Body of pancreas (tissue), 4 donors: Measurements from ENCODE around the gene PCDHB4. TPM values are rescaled to one million over a fixed set of nuclear protein-coding genes. Genes with fewer than 3 reads are reported as not detected.
"Not testable (repeated sequence)": the region's sequence is repeated elsewhere in the genome, so short reads cannot be mapped to it uniquely, and the experiment has no call there.

Experiments used
- ATAC-seq: fragments of 150-250 bp; one replicate; pipeline ENCODE4 v1.9.1; 2016
- DNase-seq, 4 donors: peaks; one replicate each; pipeline ENCODE4 v3.0.0-alpha.2; 2019
- H3K27ac ChIP-seq, 4 donors: fragments of 200-600 bp; sonication (generic); 1 replicate in 3 of 4; 2 replicates in 1 of 4; pipeline versions ENCODE4 v1.5.1 to v1.6.1; 2016 to 2019; ENCODE audit warnings: mild to moderate bottlenecking in 1 of 4, mixed read lengths in 1 of 4, moderate library complexity in 1 of 4
- H3K27me3 ChIP-seq, 2 donors: fragments of 200-600 bp; sonication (generic); one replicate each; pipeline ENCODE4 v1.6.0; 2016; ENCODE audit warnings: mild to moderate bottlenecking in 1 of 2
- H3K36me3 ChIP-seq, 2 donors: fragments of 200-600 bp; sonication (generic); replicated peaks in 1 of 2; 2 replicates each; pipeline ENCODE4 v1.5.1; 2016; ENCODE audit warnings: low read depth in 2 of 2; ENCODE audit not compliant: insufficient read depth in 1 of 2
- H3K4me1 ChIP-seq: fragments of 200-600 bp; sonication (generic); one replicate; pipeline ENCODE4 v1.6.0; 2016
- H3K4me3 ChIP-seq, 2 donors: fragments of 200-600 bp; sonication (generic); 1 replicate in 1 of 2; 2 replicates in 1 of 2; pipeline ENCODE4 v1.5.1; 2016 to 2019
- H3K9me3 ChIP-seq, 3 donors: fragments of 200-600 bp; sonication (generic); 1 replicate in 2 of 3; 2 replicates in 1 of 3; pipeline ENCODE4 v1.5.1; 2016
- CTCF ChIP-seq, 7 experiments: fragments of 450-650 bp in 4 of 7; fragments of 200-600 bp in 3 of 7; sonication (generic) in 3 of 7; IDR thresholded peaks; one replicate each; pipeline ENCODE4 v1.5.1; 2016 to 2019; ENCODE audit warnings: antibody characterized with exemption in 7 of 7
- POLR2A ChIP-seq, 3 donors: fragments of 450-650 bp; IDR thresholded peaks; one replicate each; pipeline ENCODE4 v1.6.1; 2016; ENCODE audit warnings: antibody characterized with exemption in 3 of 3, mild to moderate bottlenecking in 2 of 3
- WGBS, 2 donors: methylation state at CpG; one replicate each; pipeline ENCODE4 v1.1.5; 2017; 5-methylcytosine and 5-hydroxymethylcytosine counted together
- intact Hi-C: fragments of 100-400 bp; cut with DNase I; formaldehyde crosslinking; loops from one replicate; pipeline ENCODE4 v1.15.1; 2023
- total RNA-seq, 2 donors: library from RNA; depleted of rRNA; stranded (reverse); fragments of >200 nt; gene quantifications; one replicate each; pipeline ENCODE4 v1.1.0, GENCODE V29; 2016

Gene PCDHB4
- total RNA-seq, 2 donors from 2014 or later, result 1.6 to 3.3 TPM

- peak in 3 of 4 donors; percentile 13 to 28 (median 23) for DNase-seq
- H3K9me3 ChIP-seq, result peaks cover 0 to 50% (median 0%) of the 10 kb centered on the region in 3 donors
- TF ChIP-seq CTCF (IDR thresholded peaks at IDR 0.05) (peak in 1 of 7 experiments; percentile 19), POLR2A (IDR thresholded peaks at IDR 0.05) (peak in 1 of 3 donors; percentile 14)
- no peaks in the 10 kb centered on the region for H3K4me1 ChIP-seq
- no peaks in the 10 kb centered on the region for H3K27me3 ChIP-seq
- H3K4me3 ChIP-seq, result no peak within 1 kb of the TSS
- H3K27ac ChIP-seq, result no peak within 1 kb of the TSS
- no peaks in the 10 kb centered on the region for H3K36me3 ChIP-seq
- peak; percentile 38 for ATAC-seq
- intact Hi-C loops, result no loop called here
- 9 to 11% methylated on average over 29 of the region's 29 CpGs for WGBS, 2 donors
Observed at GRCh38 chr5:141094481-141095262, 26.9 kb upstream of the PCDHB4 start, which contains the start of gene PCDHB2. TSS of gene PCDHB2 (plus strand) at chr5:141094615. CDS start at chr5:141094791, 176 bp downstream.

GRCh38 chr5:141095263-141095641 is 26.4 kb upstream of the PCDHB4 start:
- H3K4me3 ChIP-seq, result no peak overlapping the region
- WGBS, 2 donors, result 30 to 58% methylated on average over 7 to 12 of the region's 12 CpGs
- DNase-seq (no peak), ATAC-seq (no peak)
- TF ChIP-seq POLR2A (IDR thresholded peaks at IDR 0.05), result no peak
- no peak for TF ChIP-seq CTCF (IDR thresholded peaks at IDR 0.05)
- peaks cover 0 to 50% (median 0%) of the 10 kb centered on the region in 3 donors for H3K9me3 ChIP-seq
- no peaks in the 10 kb centered on the region for H3K36me3 ChIP-seq
- intact Hi-C loops, result no loop called here
- H3K27me3 ChIP-seq, result no peaks in the 10 kb centered on the region
- no peaks in the 10 kb centered on the region for H3K4me1 ChIP-seq
- H3K27ac ChIP-seq, result no peak overlapping the region

GRCh38 chr5:141096181-141096580 is 25.4 kb upstream of the PCDHB4 start:
- H3K27ac ChIP-seq, H3K27me3 ChIP-seq, DNase-seq, ATAC-seq, intact Hi-C loops, H3K36me3 ChIP-seq, H3K4me1 ChIP-seq, H3K4me3 ChIP-seq: not testable (repeated sequence)
- peaks cover 0 to 53% (median 0%) of the 10 kb centered on the region in 3 donors for H3K9me3 ChIP-seq
- WGBS, 2 donors, result 28% methylated on average over 11 of the region's 46 CpGs; no CpG with 5 or more reads in 1 of the 2 donors

- DNase-seq, H3K4me1 ChIP-seq, H3K27me3 ChIP-seq, intact Hi-C loops, H3K27ac ChIP-seq, H3K36me3 ChIP-seq, H3K4me3 ChIP-seq, ATAC-seq: not testable (repeated sequence)
- H3K9me3 ChIP-seq, result peaks cover 0 to 57% (median 2%) of the 10 kb centered on the region in 3 donors
- 23% methylated on average over 25 of the region's 38 CpGs; no CpG with 5 or more reads in 1 of the 2 donors for WGBS, 2 donors
Observed at GRCh38 chr5:141096586-141096985, 25.0 kb upstream of the PCDHB4 start.

GRCh38 chr5:141100243-141100805 is 21.3 kb upstream of the PCDHB4 start, which contains the start of gene PCDHB3:
TSS of gene PCDHB3 (plus strand) at chr5:141100473. CDS start at chr5:141100650, 177 bp downstream.
- H3K27me3 ChIP-seq, result no peaks in the 10 kb centered on the region
- 9 to 22% methylated on average over 19 of the region's 19 CpGs for WGBS, 2 donors
- DNase-seq, result peak; percentile 33 to 63 (median 50)
- TF ChIP-seq POLR2A (IDR thresholded peaks at IDR 0.05) (peak in 1 of 3 donors; percentile 9), CTCF (IDR thresholded peaks at IDR 0.05) (peak in 4 of 7 experiments; percentile 13 to 45 (median 26))
- H3K4me1 ChIP-seq, result no peaks in the 10 kb centered on the region
- H3K27ac ChIP-seq, result peak within 1 kb of the TSS in 1 of 4 donors; percentile 36
- intact Hi-C loops, result no loop called here
- peaks cover 0 to 39% (median 2%) of the 10 kb centered on the region in 3 donors for H3K9me3 ChIP-seq
- H3K36me3 ChIP-seq, result no peaks in the 10 kb centered on the region
- no peak for ATAC-seq
- H3K4me3 ChIP-seq, result no peak within 1 kb of the TSS
